Measurements from ENCODE around the gene RELT.

The RELT gene

DNA sequence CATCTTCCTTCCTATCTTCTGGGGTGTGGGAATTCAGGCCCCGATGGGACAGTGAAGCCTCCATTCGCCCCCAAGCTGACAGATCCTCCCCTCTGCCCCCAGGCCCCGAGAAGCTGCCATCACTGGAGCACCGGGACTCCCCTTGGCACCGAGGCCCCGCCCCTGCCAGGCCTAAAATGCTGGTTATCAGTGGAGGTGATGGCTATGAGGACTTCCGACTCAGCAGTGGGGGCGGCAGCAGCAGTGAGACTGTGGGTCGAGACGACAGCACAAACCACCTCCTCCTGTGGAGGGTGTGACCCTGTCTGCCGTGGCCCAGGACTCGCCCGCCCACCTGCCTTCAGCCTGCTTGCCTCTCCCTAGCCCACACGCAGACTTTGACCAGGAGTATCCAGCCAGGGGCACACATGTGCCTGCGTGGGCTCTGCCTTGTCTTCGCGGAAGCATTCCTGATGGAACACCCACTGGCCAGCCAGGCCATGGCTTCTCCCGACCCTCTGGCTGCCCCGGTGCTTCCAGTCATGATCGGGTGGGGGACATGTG, 8.6 kb upstream of the RELT start:
- no peak for DNase-seq (ENCODE audit: low read depth, low spot score)

DNA sequence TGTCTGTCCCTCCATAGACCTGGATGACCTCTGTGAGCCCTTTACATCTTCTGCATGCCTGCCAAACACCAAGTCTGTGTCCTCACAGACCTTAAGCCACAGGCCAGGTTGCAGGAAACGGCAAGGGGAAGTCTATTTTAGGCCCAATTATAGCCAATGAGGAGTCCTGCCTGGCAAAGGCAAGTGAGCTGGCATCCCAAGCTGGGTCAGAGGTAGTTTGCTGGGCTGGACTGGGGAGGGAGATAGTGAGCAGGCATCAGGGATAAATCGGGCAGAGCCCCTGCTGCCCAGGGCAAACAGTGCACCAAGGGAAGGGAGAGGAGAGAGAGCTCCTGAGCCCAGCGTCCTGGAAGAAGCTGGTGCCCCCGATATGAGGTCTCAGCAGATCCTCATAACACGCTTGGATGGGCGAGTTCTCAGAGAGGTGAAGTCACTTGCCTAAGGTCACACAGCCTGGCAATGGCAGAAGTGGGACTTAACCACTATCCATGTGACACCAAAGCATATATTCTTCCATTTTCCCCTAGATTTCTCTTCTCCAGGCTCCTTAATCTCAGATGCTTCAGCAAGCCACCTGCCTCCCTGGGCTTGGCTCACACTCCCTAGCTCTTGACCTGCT, 3.7 kb upstream of the RELT start:
- no peak overlapping the region for H3K4me3 ChIP-seq (ENCODE audit: low read length)
- DNase-seq (ENCODE audit: low read depth, low spot score), result no peak

More for the DNA sequence above, 8.6 kb upstream of the RELT start:
- no peak overlapping the region for H3K4me3 ChIP-seq (ENCODE audit: low read length)

DNA sequence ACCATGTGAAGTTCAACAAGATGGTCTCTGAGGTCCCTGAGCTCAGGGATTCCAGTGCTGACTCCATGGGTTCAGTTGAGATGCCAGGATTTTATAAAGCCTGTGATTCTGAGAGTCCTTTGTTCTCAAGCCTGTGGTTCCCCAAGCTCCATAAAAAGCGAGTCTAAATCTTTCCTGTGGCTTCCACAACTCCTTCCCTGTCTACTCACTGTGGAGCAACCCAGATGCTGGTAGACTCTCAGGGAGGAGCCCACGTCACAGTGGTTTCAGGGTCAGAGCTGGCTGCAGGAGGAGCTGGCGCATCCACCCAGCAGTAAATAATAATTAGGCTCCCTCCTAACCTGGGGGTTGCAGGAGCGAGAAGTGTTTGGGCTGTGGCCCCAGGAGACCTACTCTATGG, 2.0 kb upstream of the RELT start:
- H3K4me3 ChIP-seq (ENCODE audit: low read length), result no peak overlapping the region
- DNase-seq (ENCODE audit: low read depth, low spot score), result no peak

DNA sequence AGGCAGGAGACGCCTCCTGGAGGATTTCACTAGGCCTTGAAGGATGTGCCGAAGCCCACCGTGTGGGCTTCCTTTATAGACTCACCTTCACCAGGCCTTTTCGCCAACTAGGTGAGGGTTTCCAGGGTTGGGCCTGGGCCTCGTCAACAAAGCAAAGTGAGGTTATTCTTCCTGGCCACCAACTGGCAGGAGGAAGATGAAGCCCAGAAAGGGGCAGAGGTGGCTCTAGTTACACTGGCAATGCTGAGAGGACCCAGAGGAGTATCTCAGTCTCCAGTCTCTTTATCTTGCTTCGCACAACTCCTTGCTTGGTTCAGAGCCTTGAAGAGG, 404 bp upstream of the RELT start:
- H3K4me3 ChIP-seq (ENCODE audit: low read length), result peak overlapping the region; percentile 47
- no peak for DNase-seq (ENCODE audit: low read depth, low spot score)

DNA sequence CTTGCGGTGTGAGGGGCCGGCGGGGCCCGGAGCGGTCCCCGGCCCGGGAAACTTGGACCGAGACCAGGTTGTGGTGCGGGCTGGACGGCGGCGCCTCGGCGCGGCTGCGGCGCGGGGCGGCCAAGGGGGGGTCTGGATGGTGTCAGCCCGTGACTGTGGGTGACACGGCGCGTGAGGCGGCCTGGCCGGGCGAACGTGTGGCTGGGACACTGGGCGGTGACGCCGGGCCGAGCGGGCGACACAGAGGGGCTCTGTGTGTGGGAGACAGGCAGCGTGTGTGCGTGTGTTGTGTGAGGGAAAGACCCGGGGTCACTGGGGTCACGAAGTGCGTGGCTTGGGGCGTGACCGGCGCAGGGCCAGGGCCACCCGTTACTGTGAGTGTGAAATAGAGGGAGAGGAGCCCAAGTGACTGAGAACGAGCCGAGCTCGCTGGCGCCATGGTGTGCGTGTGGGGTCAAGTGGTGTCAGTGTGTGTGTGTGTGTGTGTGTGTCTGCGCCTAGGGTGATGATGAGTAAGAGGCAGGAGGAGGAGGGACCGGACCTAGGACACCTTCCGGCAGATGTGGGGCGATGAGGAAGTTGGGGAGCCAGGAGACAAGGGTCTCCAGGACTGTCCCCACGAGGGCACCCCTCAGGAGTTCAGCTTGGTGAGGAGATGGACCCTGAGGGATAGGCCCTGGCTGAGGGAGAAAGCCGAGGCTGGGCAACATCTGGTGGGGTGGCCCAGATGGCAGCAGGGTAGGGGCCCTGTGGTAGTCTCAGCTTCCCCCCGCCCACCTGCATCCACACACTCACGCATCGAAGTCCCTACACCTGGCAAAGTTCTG, 817 bp downstream of the RELT start:
- DNase-seq (ENCODE audit: low read depth, low spot score), result no peak
- H3K4me3 ChIP-seq (ENCODE audit: low read length), result peak overlapping the region; percentile 88

DNA sequence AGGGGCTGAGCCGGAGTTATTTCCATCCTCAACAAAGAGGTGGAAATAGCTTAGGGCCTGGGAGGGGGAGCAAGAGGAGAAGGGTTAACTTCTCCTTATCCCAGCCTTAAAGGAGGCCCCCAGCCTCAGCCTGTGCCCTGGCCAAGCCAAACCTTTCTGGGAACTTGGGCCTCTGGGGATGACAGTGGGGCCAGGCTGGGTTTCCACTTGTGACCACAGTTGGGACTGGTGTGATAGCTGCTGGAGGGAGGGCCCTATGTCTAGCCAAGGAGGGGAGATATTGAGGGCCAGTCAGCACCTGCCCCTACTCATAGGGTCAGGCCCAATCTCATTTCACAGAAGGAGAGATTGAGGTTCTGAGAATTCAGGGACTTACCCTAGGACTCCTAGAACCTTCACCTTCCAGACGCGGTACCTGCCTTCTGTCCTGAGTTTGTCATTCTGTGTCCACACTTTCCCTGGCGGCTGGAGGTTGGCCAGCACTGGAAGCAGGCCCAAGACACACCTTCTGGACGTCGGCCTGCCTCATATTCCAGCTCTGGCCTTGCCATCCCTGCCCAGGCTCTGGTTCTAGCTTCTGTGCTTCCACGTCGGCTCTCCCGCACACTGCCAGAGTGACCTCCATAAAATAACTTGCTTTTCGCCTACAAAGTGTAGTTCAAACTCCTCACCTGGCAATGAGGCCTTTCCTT, 3.1 kb downstream of the RELT start:
- H3K4me3 ChIP-seq (ENCODE audit: low read length), result no peak overlapping the region
- no peak for DNase-seq (ENCODE audit: low read depth, low spot score)

DNA sequence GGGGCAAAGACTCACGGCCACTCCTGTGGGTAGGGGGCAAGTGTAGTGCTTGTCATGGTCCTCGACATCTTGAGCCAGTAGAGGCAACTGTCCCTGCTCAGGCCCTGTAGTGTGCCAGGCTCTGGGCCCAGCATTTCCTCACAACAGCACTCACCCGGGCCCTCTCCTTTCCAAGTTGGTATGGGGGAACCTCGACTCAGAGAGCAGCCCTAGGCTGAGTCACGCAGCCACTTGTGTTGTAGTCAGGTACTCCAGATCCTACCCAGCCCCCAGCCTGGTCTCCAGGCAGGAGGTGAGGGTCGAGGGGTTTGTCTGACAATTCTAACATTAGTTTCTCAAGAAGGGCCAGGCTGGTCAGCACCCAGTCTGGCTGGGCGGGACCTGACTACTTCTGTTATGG, 4.1 kb downstream of the RELT start:
- H3K4me3 ChIP-seq (ENCODE audit: low read length), result no peak overlapping the region
- DNase-seq (ENCODE audit: low read depth, low spot score), result no peak

DNA sequence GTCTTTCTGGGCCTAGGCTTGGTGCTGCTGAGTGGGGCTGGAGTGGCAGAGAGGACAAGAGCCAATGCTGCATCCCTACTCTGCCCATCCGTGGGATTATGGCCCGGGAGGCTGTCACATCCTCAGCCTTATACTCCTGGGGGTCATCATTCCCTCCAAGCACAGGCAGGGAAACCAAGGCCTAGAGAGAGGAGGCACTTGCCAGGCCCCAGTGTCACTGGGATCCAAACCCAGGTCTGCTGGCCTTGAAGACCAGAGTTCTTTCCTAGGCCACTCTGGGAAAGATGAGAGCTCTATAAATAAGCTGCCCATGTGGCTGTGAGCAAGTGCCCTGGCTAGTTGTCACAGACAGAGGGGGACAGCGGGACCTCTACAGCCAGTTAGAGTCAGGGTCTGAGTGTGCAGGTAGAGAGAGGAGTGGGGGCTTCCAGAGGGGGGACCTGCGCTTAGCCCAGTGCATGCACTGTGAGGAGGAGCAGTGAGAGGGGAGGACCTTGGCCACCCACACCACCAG, 4.8 kb downstream of the RELT start:
- H3K4me3 ChIP-seq (ENCODE audit: low read length), result no peak overlapping the region
- no peak for DNase-seq (ENCODE audit: low read depth, low spot score)

DNA sequence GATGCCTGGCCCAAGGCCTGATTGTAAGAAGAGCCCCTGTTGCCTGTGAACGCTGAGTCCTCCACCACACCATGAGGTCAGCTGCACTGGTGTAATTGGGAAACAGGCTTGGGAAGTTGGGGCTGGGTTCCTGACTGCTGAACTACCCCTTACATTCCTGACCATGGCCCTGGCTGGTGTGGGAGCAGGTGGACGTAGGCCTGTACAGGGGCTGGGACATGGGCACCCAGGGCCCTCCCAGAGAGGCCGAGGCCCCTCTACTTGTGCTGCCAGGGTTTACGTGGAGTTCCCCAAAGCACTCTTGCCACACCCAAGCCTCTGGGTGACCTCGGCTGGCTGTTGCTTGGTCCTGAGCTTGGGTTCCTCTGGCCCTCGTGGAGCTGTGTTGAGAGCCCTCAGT, 5.4 kb downstream of the RELT start:
- no peak for DNase-seq (ENCODE audit: low read depth, low spot score)
- H3K4me3 ChIP-seq (ENCODE audit: low read length), result no peak overlapping the region

DNA sequence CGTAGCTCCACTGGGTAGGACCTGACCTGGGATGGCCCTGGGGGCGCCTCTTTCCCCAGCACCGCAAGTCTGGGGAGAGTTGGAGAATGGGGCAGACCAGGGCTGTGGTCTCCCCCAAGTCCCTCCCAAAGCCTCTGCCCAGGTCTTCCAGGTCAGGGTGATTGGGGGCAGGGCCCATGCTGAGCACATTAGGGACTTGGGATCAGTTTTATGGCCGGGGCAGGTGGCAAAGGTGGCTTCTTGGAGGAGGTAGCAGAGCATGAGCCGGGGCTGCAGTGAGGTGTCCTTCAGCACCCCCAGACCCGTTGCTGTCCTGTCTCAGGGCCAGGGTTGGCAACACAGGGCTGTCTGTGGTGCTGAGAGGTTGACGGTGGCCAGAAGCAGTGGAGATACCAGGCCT, 6.0 kb downstream of the RELT start:
- no peak overlapping the region for H3K4me3 ChIP-seq (ENCODE audit: low read length)
- no peak for DNase-seq (ENCODE audit: low read depth, low spot score)

DNA sequence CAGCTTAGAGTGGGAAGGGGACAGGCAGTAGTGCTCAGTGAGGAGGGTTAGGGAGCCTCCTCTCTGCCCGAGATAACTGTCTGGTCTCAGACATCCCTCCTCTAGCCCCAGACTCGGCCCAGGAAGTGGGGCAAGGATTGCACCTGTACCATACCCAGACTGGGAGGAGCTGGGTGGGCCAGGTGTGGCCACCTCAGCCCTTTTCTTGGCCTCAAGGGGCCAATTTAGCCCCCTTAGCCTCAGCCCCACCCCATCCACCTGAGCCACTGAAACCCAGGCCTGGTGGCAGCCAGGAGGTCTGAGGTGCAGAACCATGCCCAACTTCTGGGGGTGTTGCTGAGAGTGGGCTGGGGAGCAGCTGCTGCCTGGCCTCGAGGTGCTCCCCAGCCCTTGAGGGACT, 6.5 kb downstream of the RELT start:
- no peak for DNase-seq (ENCODE audit: low read depth, low spot score)
- no peak overlapping the region for H3K4me3 ChIP-seq (ENCODE audit: low read length)

DNA sequence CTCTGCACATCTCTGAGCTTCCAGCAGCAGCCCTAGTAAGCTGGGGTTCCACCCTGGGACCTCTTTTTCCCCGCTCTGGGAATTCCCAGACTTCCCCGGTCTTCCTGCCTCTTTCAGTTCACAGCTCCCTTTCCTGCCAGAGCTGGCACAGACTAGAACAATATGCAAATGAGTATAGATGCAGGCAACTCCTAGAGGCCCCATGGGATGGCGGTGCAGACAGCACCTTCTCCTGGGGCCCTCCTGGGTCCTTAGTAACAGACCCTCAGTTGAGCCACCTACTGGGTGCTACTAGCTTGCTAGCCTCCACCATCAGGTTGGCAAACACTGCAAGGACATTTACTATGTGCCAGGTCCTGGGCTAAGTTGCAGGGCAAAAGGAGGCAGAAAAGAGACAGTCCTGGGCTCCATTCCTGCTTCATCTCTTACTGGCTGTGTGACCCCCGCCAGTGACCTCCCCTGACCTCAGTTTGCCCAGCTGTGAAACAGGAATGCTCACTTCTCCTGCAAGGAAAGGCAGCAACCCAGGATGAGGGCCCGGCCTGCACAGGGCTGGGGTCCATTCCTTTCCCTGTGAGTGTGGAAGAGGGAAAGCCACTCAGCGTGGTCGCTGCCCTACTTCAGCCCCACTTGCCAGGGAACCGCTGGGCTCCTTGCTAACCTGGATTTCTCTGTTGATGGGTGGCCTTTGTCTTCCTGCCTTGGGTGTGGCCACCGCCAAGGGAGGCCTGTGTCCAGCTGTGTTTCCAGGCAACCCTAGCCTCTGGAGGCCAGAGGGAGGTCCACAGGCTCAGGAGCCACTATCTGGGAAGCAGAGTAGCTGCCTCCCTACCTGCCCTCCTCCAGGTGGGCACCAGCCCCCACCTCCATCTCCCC, 7.3 kb downstream of the RELT start:
- no peak overlapping the region for H3K4me3 ChIP-seq (ENCODE audit: low read length)
- no peak for DNase-seq (ENCODE audit: low read depth, low spot score)

DNA sequence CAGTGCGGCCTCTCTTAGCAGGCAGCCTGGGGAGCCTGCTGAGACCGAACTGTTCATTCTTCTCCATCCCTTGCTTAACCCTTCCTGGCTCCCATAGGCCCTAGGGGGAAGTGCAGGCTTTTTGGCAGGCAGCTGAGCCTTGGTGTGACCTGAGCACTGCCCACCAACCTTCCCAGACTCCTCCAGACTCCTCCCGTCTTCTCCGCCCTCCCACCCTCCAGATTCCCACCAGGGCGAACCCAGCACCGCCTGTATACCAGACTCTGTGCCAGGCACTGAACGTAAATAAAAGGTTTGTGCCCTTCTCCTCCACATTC, 7.9 kb downstream of the RELT start:
- no peak for DNase-seq (ENCODE audit: low read depth, low spot score)
- H3K4me3 ChIP-seq (ENCODE audit: low read length), result no peak overlapping the region

DNA sequence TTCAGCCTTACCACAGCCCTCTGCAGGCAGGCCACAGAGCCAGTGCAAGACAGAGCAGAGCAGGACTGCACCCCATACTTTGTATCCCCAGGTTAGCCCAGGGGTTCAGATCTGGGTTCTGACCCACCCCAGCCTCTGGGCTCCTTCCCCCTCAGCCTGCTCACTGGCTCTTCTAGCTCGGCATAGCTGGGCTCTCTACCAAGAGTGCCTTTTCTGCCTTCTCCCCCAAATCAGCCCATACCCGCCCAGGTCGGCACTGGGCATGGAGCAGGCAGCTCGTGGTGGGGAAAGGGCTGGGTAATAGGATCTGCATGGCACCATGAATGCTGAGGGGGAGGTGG, 8.3 kb downstream of the RELT start:
- no peak for DNase-seq (ENCODE audit: low read depth, low spot score)
- H3K4me3 ChIP-seq (ENCODE audit: low read length), result no peak overlapping the region

DNA sequence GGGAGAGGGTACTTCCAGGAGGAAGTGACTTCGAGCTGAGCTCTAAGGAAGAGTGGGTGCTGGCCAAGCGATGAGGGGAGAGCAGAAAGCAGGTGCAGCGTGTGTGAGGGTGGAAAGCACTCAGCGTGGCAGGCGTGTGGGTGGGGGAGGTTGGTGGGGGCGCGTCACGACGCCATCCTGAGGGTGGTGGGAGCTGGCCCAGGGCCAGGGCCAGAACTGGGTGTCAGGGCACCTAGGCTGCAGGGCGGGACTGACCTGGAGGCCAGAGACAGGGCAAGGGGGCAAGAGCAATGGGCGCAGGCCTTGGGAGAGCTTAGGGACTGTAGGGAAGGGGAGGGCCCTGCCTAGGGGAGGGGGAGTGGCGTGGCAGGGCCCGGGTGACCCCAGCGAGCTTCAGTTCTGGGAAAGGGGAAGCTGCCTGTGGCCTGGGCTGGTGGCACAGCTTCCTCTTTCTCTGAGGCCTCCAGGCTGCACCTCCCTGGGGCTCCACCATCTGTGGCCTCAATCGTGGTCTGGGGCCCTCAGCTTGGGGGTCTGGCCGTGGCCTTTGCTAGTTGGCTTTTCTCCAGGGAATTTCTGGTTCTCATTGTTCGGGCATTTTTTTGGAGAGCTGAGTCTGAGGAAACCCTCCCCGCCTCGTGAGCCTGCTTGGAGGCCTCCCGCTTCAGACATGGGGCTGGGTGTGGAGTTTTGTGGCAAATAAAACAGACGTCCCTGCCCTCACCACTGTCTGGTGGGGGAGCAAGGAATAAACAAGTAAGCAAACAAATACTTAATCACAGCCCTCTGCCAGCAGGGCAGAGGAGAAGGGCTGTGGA, 8.9 kb downstream of the RELT start:
- DNase-seq (ENCODE audit: low read depth, low spot score), result no peak

DNA sequence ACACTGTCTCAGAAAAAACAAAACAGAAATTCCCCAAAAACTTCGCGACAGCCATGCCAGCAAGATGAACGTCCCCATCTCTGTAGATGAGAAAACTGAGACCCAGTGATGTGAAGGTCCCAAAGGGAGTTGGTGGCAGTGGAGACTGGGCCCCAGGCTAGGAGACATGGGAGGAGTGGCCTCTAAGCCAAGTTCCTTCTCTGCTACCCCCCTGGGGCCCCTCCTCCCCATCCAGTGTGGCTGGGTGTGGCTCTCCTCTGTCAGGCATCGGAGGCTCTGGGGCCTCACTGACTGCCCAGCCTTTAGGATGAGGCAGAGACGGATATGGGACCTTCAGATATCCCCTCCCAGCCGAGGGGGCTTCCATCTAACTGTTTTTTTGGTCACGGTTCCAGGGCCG, 9.8 kb downstream of the RELT start:
- H3K4me3 ChIP-seq (ENCODE audit: low read length), result no peak overlapping the region
- no peak for DNase-seq (ENCODE audit: low read depth, low spot score)

More for the DNA sequence above, 8.9 kb downstream of the RELT start:
- H3K4me3 ChIP-seq (ENCODE audit: low read length), result no peak overlapping the region

DNA sequence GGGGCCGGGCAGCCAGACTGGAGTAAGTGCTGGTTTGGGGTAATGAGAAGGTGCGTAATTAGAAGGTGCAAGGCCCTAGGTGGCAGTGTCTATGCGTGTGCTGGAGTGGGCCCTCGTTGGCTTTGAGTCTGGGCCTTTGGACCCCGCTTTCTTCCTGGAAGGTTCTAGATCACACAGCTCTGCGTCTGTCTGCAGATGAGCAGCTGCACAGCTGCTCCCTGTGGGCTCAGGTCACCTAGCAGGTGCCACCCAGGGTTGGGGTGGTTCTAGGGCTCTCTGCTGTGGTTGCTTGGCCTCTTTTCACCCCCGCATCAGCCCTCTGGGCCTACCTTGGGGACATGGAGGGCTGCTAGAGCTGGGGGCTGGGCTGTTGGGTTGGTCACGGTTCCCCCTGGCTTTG, 10.3 kb downstream of the RELT start:
- H3K4me3 ChIP-seq (ENCODE audit: low read length), result no peak overlapping the region
- no peak for DNase-seq (ENCODE audit: low read depth, low spot score)

DNA sequence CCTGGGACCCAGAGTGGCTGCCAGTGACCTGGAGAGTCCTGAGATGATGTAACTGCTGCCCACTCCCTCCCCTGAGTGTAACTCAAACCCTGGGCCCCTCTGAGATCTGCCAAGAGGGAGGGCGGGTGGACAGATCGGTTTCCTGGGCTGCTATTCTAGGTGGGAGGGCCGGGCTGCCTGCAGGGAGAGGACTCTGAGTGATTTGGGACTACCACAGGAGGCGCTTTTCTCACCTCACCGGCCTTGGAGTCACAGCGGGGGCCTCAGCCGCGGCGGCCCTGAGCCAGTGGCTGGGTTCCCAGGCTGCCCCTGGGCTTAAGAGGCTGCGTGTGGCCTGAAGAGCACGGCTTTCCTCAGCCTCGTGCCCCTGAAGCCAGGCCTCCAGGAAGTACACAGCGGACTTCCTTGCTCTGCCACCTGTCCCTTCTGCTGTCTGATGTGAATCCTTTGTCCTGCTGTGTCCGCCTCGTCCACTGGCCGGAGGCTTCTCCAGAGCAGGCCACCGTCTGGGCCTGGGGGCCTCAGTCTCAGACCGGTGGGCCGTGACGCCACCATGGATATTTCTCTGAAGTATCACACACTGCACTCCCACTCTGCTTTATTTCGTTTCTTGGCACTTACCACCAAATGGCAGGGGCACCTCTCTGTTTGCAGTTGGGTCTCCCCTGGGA, 11.5 kb downstream of the RELT start:
- no peak overlapping the region for H3K4me3 ChIP-seq (ENCODE audit: low read length)
- DNase-seq (ENCODE audit: low read depth, low spot score), result no peak

Data from Jurkat, Clone E6-1 (cell line).